GM12892 (cell line): ENCODE results near the gene OXER1.
A peak's percentile ranks its signal among the peaks of the same experiment; 100 is the strongest.

Source experiments
- DNase-seq: peaks from one replicate; pipeline ENCODE4 v3.0.0; 2011; ENCODE audit not compliant: insufficient read length
- FAIRE-seq: peaks from 2 replicates; lab custom pipeline; 2011; peaks lifted over from hg19 to GRCh38; lab: Jason Lieb, UNC
- POLR2A ChIP-seq: IDR thresholded peaks from 2 replicates; pipeline ENCODE4 v1.6.1; 2011; ENCODE audit warnings: low read depth, low read length, control low read depth
- POLR2AphosphoS5 ChIP-seq: IDR thresholded peaks from 2 replicates; pipeline ENCODE4 v1.6.1; 2011; ENCODE audit warnings: low read depth, low read length, control low read depth
- TAF1 ChIP-seq: IDR thresholded peaks from 2 replicates; pipeline ENCODE4 v1.6.1; 2011; ENCODE audit warnings: low read depth, mild to moderate bottlenecking, control low read depth, low read length, borderline replicate concordance

Gene OXER1

DNA sequence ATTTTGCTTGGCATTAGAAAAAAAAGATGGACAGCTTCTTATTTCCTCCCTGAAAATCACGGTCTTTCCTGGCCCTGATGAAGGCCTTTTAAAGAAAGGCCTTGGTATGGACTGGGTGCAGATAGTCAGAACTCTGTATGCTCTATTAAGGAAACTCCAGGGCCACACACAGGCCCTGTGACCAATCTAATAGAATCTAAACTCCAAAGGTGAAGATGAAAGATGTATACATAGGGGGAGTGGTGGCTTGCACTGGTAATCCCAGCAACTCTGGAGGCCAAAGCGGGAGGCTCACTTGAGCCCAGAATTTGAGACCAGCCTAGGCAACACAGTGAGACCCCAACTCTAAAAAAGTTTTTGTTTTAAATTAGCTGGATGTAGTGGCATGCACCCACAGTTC lies 37.3 kb downstream of the OXER1 start:
- no peak for FAIRE-seq
- TF ChIP-seq POLR2A (no peak), TAF1 (no peak), POLR2AphosphoS5 (no peak)

DNA sequence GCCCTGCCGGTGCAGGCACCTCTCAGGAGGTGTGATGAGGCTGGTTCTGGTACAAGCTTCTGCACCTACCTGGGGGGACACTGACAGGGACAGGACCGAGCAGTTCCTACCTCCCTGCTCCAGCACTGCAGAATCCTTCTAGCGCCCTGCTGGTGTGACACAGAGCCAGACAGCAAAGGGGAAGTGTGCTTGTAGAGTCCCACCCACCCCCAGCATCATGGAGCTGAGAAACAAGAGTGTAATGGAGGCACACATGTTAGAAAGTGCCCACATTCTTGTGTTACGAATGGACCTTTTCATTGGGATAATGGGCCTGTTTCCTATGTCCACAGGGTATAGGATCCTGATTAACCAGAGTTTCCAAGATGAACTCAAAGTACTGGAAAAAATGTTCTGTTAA lies 38.3 kb downstream of the OXER1 start:
- DNase-seq (no peak), FAIRE-seq (no peak)
- no peak for TF ChIP-seq POLR2A

More for the DNA sequence above, 37.3 kb downstream of the OXER1 start:
- no peak for DNase-seq

DNA sequence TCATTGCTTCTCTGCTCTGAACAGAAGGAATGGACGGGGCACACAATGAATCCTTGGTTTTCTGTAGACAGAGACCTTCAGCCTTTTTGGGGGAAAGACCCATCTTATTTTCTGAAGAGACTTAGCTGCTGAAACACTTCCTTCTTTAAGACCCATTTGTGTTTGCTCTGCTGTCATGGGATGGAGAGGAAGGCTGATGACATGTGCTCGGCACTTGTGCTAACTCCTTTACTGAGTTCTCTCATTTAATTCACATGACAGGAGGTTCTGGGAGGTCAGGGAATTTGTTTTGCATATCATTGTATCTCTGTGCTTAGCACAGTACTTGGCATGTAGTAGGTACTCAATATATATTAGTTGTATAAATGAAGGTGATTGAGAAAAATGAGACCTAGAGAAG lies 39.0 kb downstream of the OXER1 start:
- DNase-seq (no peak), FAIRE-seq (no peak)
- TF ChIP-seq TAF1 (no peak), POLR2AphosphoS5 (no peak), POLR2A (no peak)

DNA sequence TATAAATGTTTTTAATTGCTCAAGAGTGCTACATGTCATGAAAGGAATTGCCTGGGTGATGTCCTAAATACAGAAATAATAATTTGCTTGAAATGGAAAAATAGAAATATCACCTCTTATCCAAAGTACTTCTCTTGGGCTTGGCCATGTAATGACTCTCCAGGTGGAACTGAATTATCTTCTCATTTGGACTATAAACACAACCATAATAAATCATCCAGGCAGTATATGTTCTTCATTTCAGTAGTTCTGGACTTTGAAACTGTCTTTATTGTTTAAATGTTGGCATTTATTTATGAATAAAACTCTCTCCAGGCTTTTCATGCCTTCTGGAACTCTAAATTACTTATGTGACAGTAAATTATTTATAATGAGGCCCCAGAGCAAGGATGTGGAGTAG lies 40.5 kb downstream of the OXER1 start:
- no peak for TF ChIP-seq TAF1
- no peak for TF ChIP-seq POLR2AphosphoS5
- no peak for TF ChIP-seq POLR2A
- no peak for FAIRE-seq

DNA sequence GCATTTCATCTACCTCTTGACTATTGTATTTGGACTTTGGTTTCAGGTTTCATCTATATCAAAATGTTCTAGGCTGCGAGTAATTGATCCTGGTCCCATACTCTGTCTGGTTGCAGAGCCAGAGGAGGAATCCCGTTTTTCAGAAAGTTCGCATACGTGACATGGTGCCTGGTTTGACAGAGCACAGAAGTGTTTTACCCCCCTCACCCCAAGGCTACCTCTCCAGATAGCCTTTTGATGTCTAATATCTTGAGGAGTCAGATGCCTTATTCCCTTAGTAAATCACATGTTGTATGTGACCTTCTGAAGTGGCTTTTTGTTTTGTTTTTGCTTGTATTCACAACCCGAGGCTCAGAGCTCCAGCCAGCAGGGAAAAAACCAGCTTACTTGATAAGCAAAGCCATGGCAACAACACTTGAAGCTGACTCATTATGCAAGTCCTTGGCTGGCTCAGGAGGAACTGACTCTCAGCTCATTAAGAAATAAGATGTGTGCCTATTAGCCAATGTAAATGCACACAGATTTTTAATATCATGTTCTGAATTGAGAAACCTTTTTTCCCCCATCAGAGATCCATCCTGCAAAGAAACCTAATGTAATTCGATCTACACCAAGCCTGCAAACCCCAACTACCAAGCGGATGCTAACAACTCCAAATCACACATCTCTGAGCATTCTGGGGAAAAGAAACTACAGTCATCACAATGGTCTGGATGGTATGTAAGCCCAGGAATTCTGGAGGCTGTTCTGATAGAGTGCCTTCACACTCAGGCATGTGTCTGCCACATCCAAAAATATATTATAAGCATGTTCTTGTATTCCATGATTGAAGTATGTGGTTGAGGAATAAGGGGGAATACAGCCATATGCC lies 41.4 kb downstream of the OXER1 start:
- peak; percentile 21 for DNase-seq
- peak; percentile 90 for FAIRE-seq
- TF ChIP-seq POLR2A (no peak), POLR2AphosphoS5 (no peak), TAF1 (no peak)

More for the DNA sequence above, 40.5 kb downstream of the OXER1 start:
- no peak for DNase-seq

DNA sequence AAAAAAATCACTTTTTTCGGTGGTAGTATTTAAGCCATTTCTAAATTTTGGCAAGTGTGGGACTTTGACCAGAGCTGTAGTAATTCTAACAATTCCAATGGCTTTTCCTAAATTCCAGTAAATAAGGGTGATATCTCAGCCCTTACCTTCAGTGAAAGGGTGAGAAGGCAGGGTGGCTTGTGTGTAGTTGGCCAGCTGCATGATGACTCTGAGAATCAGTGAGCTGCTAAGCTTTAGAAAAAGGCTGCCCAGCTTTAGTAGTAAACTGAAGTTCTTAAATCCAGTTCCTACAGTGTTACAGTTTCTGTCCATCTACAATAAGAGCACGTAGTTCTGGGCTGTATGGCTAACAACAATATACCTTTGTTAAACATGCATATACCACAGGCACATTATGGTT lies 42.0 kb downstream of the OXER1 start:
- DNase-seq, result no peak
- FAIRE-seq, result no peak
- no peak for TF ChIP-seq TAF1

DNA sequence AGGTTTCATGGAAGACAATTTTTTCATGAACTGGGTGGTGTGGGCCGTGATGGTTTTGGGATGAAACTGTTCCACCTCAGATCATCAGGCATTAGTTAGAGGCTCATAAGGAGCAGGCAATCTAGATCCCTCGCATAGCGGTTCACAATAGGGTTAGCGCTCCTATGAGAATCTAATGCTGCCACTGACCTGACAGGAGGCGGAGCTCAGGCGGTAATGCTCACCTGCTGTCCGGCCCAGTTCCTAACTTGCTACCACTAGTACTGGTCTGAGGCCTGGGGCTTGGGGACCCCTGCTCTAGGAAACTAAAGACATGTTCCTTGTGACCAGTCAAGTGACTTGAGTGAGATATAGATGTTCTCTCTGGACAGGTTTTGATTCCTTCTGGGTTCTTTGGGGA lies 49.2 kb downstream of the OXER1 start:
- no peak for TF ChIP-seq POLR2AphosphoS5
- TF ChIP-seq POLR2A, result no peak
- TF ChIP-seq TAF1, result no peak
- FAIRE-seq (no peak), DNase-seq (no peak)

DNA sequence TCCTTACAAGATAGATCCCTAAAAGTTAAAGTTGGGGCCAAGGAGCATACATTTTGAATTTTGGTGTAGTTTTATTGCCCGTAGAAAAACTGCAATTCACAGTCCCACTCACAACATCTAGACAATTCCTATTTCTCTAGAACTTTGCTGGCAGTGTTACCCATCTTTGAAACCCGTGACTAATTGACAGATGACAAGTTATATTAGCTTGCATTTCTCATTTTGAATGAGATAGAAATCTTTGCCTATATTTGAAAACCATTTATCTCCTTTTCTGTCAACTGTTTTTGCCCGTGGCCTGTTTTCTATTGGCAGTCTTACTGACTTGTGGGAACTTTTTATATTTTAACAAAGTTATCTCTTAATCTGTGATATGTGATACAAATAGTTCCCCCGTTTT lies 50.0 kb downstream of the OXER1 start:
- TF ChIP-seq POLR2A (no peak), TAF1 (no peak), POLR2AphosphoS5 (no peak)
- DNase-seq (no peak), FAIRE-seq (no peak)

DNA sequence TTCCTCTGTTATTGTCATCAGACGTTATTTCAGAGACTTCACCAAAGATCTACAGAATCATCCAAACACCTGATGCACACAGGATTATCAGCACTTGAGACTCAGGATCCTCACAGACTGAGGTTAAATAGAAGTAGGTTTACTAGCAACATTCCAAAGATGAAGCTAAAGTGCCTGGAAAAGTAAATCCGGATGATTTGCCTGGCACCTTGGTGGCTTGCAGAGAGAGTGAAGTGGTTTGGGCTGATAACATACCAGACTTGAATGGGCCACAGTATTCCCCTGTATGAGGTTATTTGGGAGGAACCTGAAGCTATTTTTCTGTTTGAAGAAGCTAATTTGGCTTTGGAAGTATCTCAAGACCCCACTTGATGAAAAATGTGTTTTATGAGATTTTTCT lies 51.0 kb downstream of the OXER1 start:
- TF ChIP-seq POLR2AphosphoS5 (no peak), POLR2A (no peak), TAF1 (no peak)
- DNase-seq, result no peak

More for the DNA sequence above, 51.0 kb downstream of the OXER1 start:
- no peak for FAIRE-seq
